ENCODE measurements around the gene CACYBP.

The CACYBP gene

DNA sequence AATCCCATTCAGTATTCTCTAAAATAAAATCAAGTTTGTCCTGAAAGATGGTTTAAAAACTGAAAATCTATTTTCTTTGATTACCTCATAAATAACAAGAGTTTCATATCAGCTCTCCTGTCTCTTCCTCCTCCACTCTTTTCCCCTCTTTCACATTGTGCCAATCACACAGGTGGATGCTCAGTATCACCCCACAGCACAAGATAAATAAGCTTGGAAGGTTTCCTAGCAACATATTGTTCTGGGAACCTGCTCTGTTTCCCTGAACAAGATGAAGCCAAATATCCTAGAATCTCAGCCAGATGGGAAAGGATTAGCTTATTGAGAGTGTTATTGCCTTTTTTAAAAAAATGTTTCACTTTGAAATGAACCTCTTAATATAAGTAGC is 45.7 kb upstream of the CACYBP start:
- no peak for TF ChIP-seq EZH2 (IDR thresholded peaks at IDR 0.05; ENCODE audit: borderline replicate concordance, low read length)
- TF ChIP-seq, protein P1, sequence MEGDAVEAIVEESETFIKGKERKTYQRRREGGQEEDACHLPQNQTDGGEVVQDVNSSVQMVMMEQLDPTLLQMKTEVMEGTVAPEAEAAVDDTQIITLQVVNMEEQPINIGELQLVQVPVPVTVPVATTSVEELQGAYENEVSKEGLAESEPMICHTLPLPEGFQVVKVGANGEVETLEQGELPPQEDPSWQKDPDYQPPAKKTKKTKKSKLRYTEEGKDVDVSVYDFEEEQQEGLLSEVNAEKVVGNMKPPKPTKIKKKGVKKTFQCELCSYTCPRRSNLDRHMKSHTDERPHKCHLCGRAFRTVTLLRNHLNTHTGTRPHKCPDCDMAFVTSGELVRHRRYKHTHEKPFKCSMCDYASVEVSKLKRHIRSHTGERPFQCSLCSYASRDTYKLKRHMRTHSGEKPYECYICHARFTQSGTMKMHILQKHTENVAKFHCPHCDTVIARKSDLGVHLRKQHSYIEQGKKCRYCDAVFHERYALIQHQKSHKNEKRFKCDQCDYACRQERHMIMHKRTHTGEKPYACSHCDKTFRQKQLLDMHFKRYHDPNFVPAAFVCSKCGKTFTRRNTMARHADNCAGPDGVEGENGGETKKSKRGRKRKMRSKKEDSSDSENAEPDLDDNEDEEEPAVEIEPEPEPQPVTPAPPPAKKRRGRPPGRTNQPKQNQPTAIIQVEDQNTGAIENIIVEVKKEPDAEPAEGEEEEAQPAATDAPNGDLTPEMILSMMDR (IDR thresholded peaks at IDR 0.05; ENCODE audit: low read length) = no peak
- Histone ChIP-seq H4K20me1 (ENCODE audit: insufficient read depth, low read length) (no peaks in the 10 kb centered on the region), H3K9me3 (ENCODE audit: low read length) (no peaks in the 10 kb centered on the region), H3K27me3 (ENCODE audit: insufficient read depth, low read length) (no peaks in the 10 kb centered on the region), H3K4me2 (ENCODE audit: low read length) (peak overlapping the region; percentile 54; the same call in 1 of the 2 replicates), H3K4me1 (ENCODE audit: insufficient read depth, low read length, severe bottlenecking) (peaks cover 58% of the 10 kb centered on the region), H3K36me3 (ENCODE audit: insufficient read depth, low read length) (peaks cover 21% of the 10 kb centered on the region; the same call in 1 of the 2 replicates), H3K9ac (ENCODE audit: low read length) (peak overlapping the region; percentile 30; the same call in 1 of the 2 replicates), H3K79me2 (ENCODE audit: insufficient read depth, low read length) (0 out of 2 replicates have a peak, but pooled peaks cover 4% of the 10 kb centered on the region), H3K4me3 (ENCODE audit: low read depth, low read length, poor library complexity, severe bottlenecking) (peak overlapping the region; percentile 13), H2AFZ (ENCODE audit: low read length) (no peak overlapping the region), H3K9me2 (ENCODE audit: low read depth, low read length) (no peaks in the 10 kb centered on the region), H3K27ac (ENCODE audit: low read depth, low read length, poor library complexity, severe bottlenecking) (peak overlapping the region; percentile 75), H3F3A (ENCODE audit: insufficient read depth, low read length) (no peaks in the 10 kb centered on the region)

DNA sequence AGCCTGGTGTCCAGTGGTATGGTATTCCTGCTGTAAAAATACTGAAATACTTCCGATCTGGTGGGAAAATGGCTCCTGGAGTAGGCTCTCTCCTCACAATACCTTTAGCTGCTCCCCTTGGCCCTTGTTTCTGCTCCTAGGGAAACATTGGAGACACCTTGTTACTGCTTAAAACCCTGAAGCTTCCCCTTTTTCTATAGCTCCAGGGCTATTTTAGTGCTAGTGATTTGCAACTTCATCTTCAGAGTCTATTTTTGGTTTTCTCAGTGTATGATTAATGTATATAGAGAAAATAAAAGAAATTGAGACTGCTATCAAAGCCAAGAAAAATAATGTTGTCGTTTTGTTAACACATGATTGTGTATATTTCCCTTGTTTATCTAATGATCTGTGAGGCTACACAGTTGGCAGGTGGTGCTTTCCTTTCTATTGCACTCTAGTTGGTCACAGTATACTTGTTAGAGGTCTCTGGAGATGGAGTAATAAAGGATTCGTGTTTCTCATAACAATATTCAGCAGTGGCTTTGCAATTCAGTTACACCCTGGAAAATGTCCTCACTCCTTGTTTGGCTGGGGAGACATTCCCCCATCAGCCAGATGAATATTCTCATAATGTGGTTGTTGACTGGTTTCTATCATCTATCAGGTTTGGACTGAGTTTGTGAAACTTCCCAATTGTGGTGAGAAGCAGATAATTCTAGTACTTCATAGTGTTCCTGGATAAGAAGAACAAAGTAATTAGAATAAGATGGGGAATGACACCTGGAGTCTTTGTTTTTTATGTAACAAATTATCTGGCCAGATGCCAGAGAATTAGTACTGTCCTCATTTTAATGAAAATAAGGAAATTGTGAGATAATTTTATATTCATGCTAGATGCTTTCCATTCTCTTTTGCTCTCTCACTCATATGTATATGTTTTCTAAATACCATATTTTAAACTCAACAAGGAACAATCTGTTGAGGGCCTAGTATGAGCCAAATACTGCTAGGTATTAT is 44.8 kb upstream of the CACYBP start:
- TF ChIP-seq EZH2 (IDR thresholded peaks at IDR 0.05; ENCODE audit: borderline replicate concordance, low read length) = no peak
- TF ChIP-seq, protein P1 (IDR thresholded peaks at IDR 0.05; ENCODE audit: low read length) = no peak
- Histone ChIP-seq H3F3A (ENCODE audit: insufficient read depth, low read length) (no peaks in the 10 kb centered on the region), H4K20me1 (ENCODE audit: insufficient read depth, low read length) (no peaks in the 10 kb centered on the region), H3K4me3 (ENCODE audit: low read depth, low read length, poor library complexity, severe bottlenecking) (peak overlapping the region; percentile 11), H3K9ac (ENCODE audit: low read length) (peak overlapping the region; percentile 33; the same call in 1 of the 2 replicates), H3K9me3 (ENCODE audit: low read length) (no peaks in the 10 kb centered on the region), H3K9me2 (ENCODE audit: low read depth, low read length) (no peaks in the 10 kb centered on the region), H3K36me3 (ENCODE audit: insufficient read depth, low read length) (peaks cover 25% of the 10 kb centered on the region; the same call in 1 of the 2 replicates), H3K4me1 (ENCODE audit: insufficient read depth, low read length, severe bottlenecking) (peaks cover 58% of the 10 kb centered on the region), H2AFZ (ENCODE audit: low read length) (no peak overlapping the region), H3K79me2 (ENCODE audit: insufficient read depth, low read length) (0 out of 2 replicates have a peak, but pooled peaks cover 4% of the 10 kb centered on the region), H3K27me3 (ENCODE audit: insufficient read depth, low read length) (no peaks in the 10 kb centered on the region), H3K4me2 (ENCODE audit: low read length) (peak overlapping the region; percentile 48; the same call in 1 of the 2 replicates), H3K27ac (ENCODE audit: low read depth, low read length, poor library complexity, severe bottlenecking) (peak overlapping the region; percentile 75)

DNA sequence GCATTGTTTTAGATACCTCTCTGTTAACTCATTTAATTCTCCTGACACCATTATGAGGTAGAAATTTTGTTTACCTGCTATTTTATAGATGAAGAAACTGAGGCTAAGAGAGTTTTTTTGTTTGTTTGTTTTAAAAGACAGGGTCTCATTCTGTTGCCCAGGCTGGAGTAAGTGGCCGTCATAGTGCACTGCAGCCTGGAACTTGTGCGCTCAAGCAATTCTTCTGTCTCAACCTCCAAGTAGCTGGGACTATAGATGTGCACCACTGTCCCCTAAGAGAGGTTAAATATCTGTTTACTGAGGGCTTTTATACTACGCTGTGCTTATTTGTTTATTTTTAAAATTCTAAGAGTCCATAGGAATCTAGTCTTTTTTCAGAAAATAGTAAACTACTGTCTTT is 43.7 kb upstream of the CACYBP start:
- H3K9ac ChIP-seq (ENCODE audit: low read length) = no peak overlapping the region
- H3K4me2 ChIP-seq (ENCODE audit: low read length) = no peak overlapping the region
- H3K27me3 ChIP-seq (ENCODE audit: insufficient read depth, low read length) = no peaks in the 10 kb centered on the region
- H3K36me3 ChIP-seq (ENCODE audit: insufficient read depth, low read length) = peaks cover 33% of the 10 kb centered on the region; the same call in 1 of the 2 replicates
- no peaks in the 10 kb centered on the region for H4K20me1 ChIP-seq (ENCODE audit: insufficient read depth, low read length)
- peak overlapping the region; percentile 10 for H3K27ac ChIP-seq (ENCODE audit: low read depth, low read length, poor library complexity, severe bottlenecking)
- no peak overlapping the region for H3K4me3 ChIP-seq (ENCODE audit: low read depth, low read length, poor library complexity, severe bottlenecking)
- no peak overlapping the region for H2AFZ ChIP-seq (ENCODE audit: low read length)
- no peaks in the 10 kb centered on the region for H3K9me2 ChIP-seq (ENCODE audit: low read depth, low read length)
- 0 out of 2 replicates have a peak, but pooled peaks cover 4% of the 10 kb centered on the region for H3K79me2 ChIP-seq (ENCODE audit: insufficient read depth, low read length)
- H3K4me1 ChIP-seq (ENCODE audit: insufficient read depth, low read length, severe bottlenecking) = peaks cover 58% of the 10 kb centered on the region
- TF ChIP-seq, protein P1 (IDR thresholded peaks at IDR 0.05; ENCODE audit: low read length) = no peak
- no peak for TF ChIP-seq EZH2 (IDR thresholded peaks at IDR 0.05; ENCODE audit: borderline replicate concordance, low read length)
- H3K9me3 ChIP-seq (ENCODE audit: low read length) = no peaks in the 10 kb centered on the region
- H3F3A ChIP-seq (ENCODE audit: insufficient read depth, low read length) = no peaks in the 10 kb centered on the region
